SK-N-SH treated with all-trans-retinoic acid at 6 μM for 48 hours (cell line): ENCODE measurements around the gene COQ5.
A peak's percentile ranks its signal among the peaks of the same experiment; 100 is the strongest.

Source experiments
- ATAC-seq: fragments of 200-7000 bp; cut with Tn5 transposase; 3 replicates; pipeline ENCODE4 v1.9.1; 2020; ENCODE audit warnings: mild to moderate bottlenecking, moderate library complexity
- ARNTL ChIP-seq: fragments of 450-650 bp; formaldehyde crosslinking; IDR thresholded peaks from 2 replicates; pipeline ENCODE4 v1.5.0; 2020; ENCODE audit warnings: low read depth, mild to moderate bottlenecking, moderate library complexity, borderline replicate concordance
- BACH2 ChIP-seq: fragments of 250-450 bp; sonication (Bioruptor Pico); IDR thresholded peaks from 2 replicates; pipeline ENCODE4 v1.9.0; 2021; ENCODE audit warnings: mild to moderate bottlenecking, borderline replicate concordance
- CSDC2 ChIP-seq: fragments of 250-450 bp; sonication (Bioruptor Pico); IDR thresholded peaks from 2 replicates; pipeline ENCODE4 v1.5.0; 2020; ENCODE audit warnings: mild to moderate bottlenecking, moderate library complexity
- ESRRG ChIP-seq: fragments of 250-450 bp; sonication (Bioruptor Pico); IDR thresholded peaks from 2 replicates; pipeline ENCODE4 v1.6.1; 2021; ENCODE audit warnings: mild to moderate bottlenecking
- GLIS3 ChIP-seq: fragments of 250-450 bp; sonication (Bioruptor Pico); IDR thresholded peaks from 2 replicates; pipeline ENCODE4 v1.5.0; 2020; ENCODE audit warnings: mild to moderate bottlenecking, moderate library complexity
- ISL1 ChIP-seq: fragments of 250-450 bp; sonication (Bioruptor Pico); IDR thresholded peaks from 2 replicates; pipeline ENCODE4 v2.1.2; 2022; ENCODE audit warnings: mild to moderate bottlenecking, moderate library complexity
- OSR1 ChIP-seq: fragments of 250-450 bp; sonication (Bioruptor Pico); IDR thresholded peaks from 2 replicates; pipeline ENCODE4 v1.8.0; 2022; ENCODE audit warnings: moderate library complexity, mild to moderate bottlenecking, inconsistent platforms
- POU6F1 ChIP-seq: fragments of 250-450 bp; sonication (Bioruptor Pico); IDR thresholded peaks from 2 replicates; pipeline ENCODE4 v1.8.0; 2021; ENCODE audit warnings: low read depth, mild to moderate bottlenecking, moderate library complexity, borderline replicate concordance
- PPARA ChIP-seq: fragments of 250-450 bp; sonication (Bioruptor Pico); IDR thresholded peaks from 2 replicates; pipeline ENCODE4 v1.5.0; 2020; ENCODE audit warnings: mild to moderate bottlenecking, borderline replicate concordance
- RARB ChIP-seq: fragments of 250-450 bp; sonication (Bioruptor Pico); IDR thresholded peaks from 2 replicates; pipeline ENCODE4 v1.8.0; 2021; ENCODE audit warnings: mild to moderate bottlenecking, moderate library complexity
- SNAI2 ChIP-seq: fragments of 250-450 bp; sonication (Bioruptor Pico); IDR thresholded peaks from 2 replicates; pipeline ENCODE4 v1.5.0; 2020; ENCODE audit warnings: mild to moderate bottlenecking, moderate library complexity
- TCF4 ChIP-seq: fragments of 250-450 bp; sonication (Bioruptor Pico); IDR thresholded peaks from 2 replicates; pipeline ENCODE4 v1.8.0; 2021; ENCODE audit warnings: mild to moderate bottlenecking, moderate library complexity, borderline replicate concordance
- ZC3H10 ChIP-seq: fragments of 250-450 bp; sonication (Bioruptor Pico); IDR thresholded peaks from 2 replicates; pipeline ENCODE4 v1.5.1; 2021; ENCODE audit warnings: mild to moderate bottlenecking, moderate library complexity
- ZFP3 ChIP-seq: fragments of 250-450 bp; sonication (Bioruptor Pico); IDR thresholded peaks from 2 replicates; pipeline ENCODE4 v1.5.0; 2020; ENCODE audit warnings: mild to moderate bottlenecking, moderate library complexity
- ZFP30 ChIP-seq: fragments of 450-650 bp; formaldehyde crosslinking; IDR thresholded peaks from 2 replicates; pipeline ENCODE4 v1.5.0; 2022; ENCODE audit warnings: mild to moderate bottlenecking, moderate library complexity
- ZNF565 ChIP-seq: fragments of 450-650 bp; formaldehyde crosslinking; conservative IDR thresholded peaks from 2 replicates; pipeline ENCODE4 v1.5.0; 2020; ENCODE audit warnings: low read depth, mild to moderate bottlenecking, moderate library complexity
- ZNF70 ChIP-seq: fragments of 450-650 bp; formaldehyde crosslinking; IDR thresholded peaks from 2 replicates; pipeline ENCODE4 v1.5.0; 2020; ENCODE audit warnings: mild to moderate bottlenecking, moderate library complexity
- ZNF8 ChIP-seq: fragments of 450-650 bp; formaldehyde crosslinking; IDR thresholded peaks from 2 replicates; pipeline ENCODE4 v1.5.0; 2020; ENCODE audit warnings: mild to moderate bottlenecking, moderate library complexity
- TF ChIP-seq, protein P1 (sequence below): fragments of 250-450 bp; sonication (Bioruptor Pico); IDR thresholded peaks from 2 replicates; pipeline ENCODE4 v1.5.1; 2020; ENCODE audit warnings: low read depth, mild to moderate bottlenecking, moderate library complexity
- TF ChIP-seq, protein P2 (sequence below): fragments of 250-450 bp; sonication (Bioruptor Pico); IDR thresholded peaks from 2 replicates; pipeline ENCODE4 v1.5.0; 2020; ENCODE audit warnings: mild to moderate bottlenecking, moderate library complexity
- TF ChIP-seq, protein P3 (sequence below): fragments of 250-450 bp; sonication (Bioruptor Pico); IDR thresholded peaks from 2 replicates; pipeline ENCODE4 v1.5.1; 2021; ENCODE audit warnings: mild to moderate bottlenecking, moderate library complexity
- TF ChIP-seq, protein P4 (sequence below): fragments of 250-450 bp; sonication (Bioruptor Pico); IDR thresholded peaks from 2 replicates; pipeline ENCODE4 v1.8.0; 2020; ENCODE audit warnings: mild to moderate bottlenecking, moderate library complexity, borderline replicate concordance

COQ5 gene, protein sequence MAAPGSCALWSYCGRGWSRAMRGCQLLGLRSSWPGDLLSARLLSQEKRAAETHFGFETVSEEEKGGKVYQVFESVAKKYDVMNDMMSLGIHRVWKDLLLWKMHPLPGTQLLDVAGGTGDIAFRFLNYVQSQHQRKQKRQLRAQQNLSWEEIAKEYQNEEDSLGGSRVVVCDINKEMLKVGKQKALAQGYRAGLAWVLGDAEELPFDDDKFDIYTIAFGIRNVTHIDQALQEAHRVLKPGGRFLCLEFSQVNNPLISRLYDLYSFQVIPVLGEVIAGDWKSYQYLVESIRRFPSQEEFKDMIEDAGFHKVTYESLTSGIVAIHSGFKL

DNA sequence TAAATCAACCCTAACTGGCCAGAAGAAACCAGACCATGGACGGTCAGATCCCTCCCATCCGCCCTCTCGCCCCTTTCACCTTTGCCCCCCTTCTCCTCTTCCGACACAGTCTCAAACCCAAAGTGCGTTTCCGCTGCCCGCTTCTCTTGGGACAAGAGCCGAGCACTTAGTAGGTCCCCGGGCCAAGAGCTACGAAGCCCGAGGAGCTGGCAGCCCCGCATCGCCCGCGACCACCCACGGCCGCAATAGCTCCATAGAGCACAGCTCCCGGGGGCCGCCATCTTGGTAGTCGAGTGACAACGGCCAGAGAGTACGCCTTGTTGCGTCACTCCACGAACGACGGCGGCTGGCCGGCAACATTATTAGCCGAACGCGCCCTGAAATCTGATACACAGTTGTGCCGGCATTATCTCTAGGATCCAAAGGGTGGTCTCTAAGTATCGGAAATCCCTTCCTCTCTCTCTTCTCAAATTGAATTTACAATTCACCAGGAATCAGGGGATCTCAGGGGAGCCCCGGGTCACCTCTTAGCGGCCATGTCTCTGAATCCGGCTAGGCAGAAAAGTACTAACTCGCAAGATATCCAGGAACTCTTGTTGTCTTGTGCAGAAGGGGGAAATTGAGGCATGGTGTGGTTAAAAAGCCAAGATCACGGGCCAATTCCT lies at the start of gene COQ5:
TSS of gene COQ5 (minus strand) at position 298 of the 665 bp plus-strand sequence. CDS start at position 281, 17 bp downstream.
- peak; percentile 98 for ATAC-seq
- peak; percentile 4; the same call in 1 of the 2 replicates for TF ChIP-seq ZNF8 (CRISPR knock-in tag)
- no peak for TF ChIP-seq ESRRG (CRISPR knock-in tag)
- TF ChIP-seq, protein P1, sequence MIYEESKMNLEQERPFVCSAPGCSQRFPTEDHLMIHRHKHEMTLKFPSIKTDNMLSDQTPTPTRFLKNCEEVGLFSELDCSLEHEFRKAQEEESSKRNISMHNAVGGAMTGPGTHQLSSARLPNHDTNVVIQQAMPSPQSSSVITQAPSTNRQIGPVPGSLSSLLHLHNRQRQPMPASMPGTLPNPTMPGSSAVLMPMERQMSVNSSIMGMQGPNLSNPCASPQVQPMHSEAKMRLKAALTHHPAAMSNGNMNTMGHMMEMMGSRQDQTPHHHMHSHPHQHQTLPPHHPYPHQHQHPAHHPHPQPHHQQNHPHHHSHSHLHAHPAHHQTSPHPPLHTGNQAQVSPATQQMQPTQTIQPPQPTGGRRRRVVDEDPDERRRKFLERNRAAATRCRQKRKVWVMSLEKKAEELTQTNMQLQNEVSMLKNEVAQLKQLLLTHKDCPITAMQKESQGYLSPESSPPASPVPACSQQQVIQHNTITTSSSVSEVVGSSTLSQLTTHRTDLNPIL (CRISPR knock-in tag), result no peak
- 0 out of 2 replicates have a peak, but pooled peaks have one; percentile 51 for TF ChIP-seq CSDC2 (CRISPR knock-in tag)
- TF ChIP-seq, protein P2, sequence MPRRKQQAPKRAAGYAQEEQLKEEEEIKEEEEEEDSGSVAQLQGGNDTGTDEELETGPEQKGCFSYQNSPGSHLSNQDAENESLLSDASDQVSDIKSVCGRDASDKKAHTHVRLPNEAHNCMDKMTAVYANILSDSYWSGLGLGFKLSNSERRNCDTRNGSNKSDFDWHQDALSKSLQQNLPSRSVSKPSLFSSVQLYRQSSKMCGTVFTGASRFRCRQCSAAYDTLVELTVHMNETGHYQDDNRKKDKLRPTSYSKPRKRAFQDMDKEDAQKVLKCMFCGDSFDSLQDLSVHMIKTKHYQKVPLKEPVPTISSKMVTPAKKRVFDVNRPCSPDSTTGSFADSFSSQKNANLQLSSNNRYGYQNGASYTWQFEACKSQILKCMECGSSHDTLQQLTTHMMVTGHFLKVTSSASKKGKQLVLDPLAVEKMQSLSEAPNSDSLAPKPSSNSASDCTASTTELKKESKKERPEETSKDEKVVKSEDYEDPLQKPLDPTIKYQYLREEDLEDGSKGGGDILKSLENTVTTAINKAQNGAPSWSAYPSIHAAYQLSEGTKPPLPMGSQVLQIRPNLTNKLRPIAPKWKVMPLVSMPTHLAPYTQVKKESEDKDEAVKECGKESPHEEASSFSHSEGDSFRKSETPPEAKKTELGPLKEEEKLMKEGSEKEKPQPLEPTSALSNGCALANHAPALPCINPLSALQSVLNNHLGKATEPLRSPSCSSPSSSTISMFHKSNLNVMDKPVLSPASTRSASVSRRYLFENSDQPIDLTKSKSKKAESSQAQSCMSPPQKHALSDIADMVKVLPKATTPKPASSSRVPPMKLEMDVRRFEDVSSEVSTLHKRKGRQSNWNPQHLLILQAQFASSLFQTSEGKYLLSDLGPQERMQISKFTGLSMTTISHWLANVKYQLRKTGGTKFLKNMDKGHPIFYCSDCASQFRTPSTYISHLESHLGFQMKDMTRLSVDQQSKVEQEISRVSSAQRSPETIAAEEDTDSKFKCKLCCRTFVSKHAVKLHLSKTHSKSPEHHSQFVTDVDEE (CRISPR knock-in tag), result peak; percentile 67; the same call in 1 of the 2 replicates
- TF ChIP-seq ZFP3 (CRISPR knock-in tag), result peak; percentile 54; the same call in 1 of the 2 replicates
- TF ChIP-seq, all 23 proteins: peak for 4

DNA sequence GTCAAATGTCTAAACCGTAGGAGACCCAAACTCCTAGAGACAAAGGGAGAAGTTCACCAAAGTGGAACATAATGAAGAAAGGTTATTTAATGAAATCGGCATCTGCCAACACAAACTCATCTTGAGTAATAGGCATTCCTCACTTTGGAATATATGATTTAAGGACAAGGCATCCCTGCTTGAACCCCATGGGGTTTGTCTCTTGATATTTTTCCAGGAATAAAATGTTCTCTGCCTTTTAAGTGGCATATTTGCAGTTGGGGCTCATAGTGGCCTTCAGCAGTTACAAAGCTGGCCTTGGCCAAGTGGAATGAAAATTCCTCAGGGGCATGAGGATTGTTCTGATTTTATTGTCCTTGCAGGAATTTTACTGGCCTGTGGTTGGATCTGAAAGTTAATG lies 45.1 kb upstream of the COQ5 start:
- ATAC-seq, result no peak
- TF ChIP-seq ESRRG (CRISPR knock-in tag) (no peak), ZNF70 (CRISPR knock-in tag) (no peak), OSR1 (no peak), ARNTL (no peak), ZNF8 (CRISPR knock-in tag) (no peak)
- TF ChIP-seq, protein P1 (CRISPR knock-in tag), result no peak

DNA sequence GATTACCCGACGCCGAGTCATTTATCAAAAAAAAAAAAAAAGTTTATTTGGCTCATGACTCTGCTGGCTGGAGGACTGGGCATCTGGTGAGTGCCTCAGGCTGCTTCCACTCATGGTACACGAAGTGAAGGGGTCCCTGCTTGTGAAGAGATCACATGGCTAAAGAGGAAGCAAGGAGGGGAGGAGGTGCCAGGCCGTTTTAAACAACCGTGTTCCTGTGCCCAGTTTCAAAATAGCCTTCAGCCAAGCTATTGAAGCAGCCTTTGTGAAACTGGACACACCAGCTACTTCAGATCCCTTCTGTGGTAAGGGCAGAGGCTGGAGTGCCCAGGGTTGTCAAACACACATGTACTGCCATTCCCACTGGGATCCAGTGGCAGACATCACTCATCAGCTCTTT lies 44.6 kb upstream of the COQ5 start:
- ATAC-seq, result no peak
- TF ChIP-seq ZC3H10 (CRISPR knock-in tag) (no peak), ESRRG (CRISPR knock-in tag) (no peak), BACH2 (no peak), ISL1 (CRISPR knock-in tag) (no peak), ZNF8 (CRISPR knock-in tag) (no peak), GLIS3 (CRISPR knock-in tag) (no peak), ZFP30 (CRISPR knock-in tag) (no peak), TCF4 (CRISPR knock-in tag) (no peak), OSR1 (no peak), RARB (CRISPR knock-in tag) (no peak), ZFP3 (CRISPR knock-in tag) (no peak), ZNF565 (CRISPR knock-in tag) (no peak), POU6F1 (CRISPR knock-in tag) (no peak), SNAI2 (CRISPR knock-in tag) (no peak), ZNF70 (CRISPR knock-in tag) (no peak), PPARA (CRISPR knock-in tag) (no peak)
- TF ChIP-seq, protein P3, sequence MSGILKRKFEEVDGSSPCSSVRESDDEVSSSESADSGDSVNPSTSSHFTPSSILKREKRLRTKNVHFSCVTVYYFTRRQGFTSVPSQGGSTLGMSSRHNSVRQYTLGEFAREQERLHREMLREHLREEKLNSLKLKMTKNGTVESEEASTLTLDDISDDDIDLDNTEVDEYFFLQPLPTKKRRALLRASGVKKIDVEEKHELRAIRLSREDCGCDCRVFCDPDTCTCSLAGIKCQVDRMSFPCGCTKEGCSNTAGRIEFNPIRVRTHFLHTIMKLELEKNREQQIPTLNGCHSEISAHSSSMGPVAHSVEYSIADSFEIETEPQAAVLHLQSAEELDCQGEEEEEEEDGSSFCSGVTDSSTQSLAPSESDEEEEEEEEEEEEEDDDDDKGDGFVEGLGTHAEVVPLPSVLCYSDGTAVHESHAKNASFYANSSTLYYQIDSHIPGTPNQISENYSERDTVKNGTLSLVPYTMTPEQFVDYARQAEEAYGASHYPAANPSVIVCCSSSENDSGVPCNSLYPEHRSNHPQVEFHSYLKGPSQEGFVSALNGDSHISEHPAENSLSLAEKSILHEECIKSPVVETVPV (CRISPR knock-in tag), result no peak
- TF ChIP-seq, protein P4, sequence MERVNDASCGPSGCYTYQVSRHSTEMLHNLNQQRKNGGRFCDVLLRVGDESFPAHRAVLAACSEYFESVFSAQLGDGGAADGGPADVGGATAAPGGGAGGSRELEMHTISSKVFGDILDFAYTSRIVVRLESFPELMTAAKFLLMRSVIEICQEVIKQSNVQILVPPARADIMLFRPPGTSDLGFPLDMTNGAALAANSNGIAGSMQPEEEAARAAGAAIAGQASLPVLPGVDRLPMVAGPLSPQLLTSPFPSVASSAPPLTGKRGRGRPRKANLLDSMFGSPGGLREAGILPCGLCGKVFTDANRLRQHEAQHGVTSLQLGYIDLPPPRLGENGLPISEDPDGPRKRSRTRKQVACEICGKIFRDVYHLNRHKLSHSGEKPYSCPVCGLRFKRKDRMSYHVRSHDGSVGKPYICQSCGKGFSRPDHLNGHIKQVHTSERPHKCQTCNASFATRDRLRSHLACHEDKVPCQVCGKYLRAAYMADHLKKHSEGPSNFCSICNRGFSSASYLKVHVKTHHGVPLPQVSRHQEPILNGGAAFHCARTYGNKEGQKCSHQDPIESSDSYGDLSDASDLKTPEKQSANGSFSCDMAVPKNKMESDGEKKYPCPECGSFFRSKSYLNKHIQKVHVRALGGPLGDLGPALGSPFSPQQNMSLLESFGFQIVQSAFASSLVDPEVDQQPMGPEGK (CRISPR knock-in tag), result no peak
- TF ChIP-seq, protein P1 (CRISPR knock-in tag), result no peak
